BE2C (cell line): ENCODE measurements around the gene STKLD1.

Experiments
- DNase-seq: peaks from one replicate; pipeline ENCODE4 v3.0.0-alpha.2; 2020
- H3K27me3 ChIP-seq: fragments of 250-450 bp; sonication (Bioruptor Pico); 2 replicates; pipeline ENCODE4 v1.5.1; 2020; ENCODE audit warnings: mild to moderate bottlenecking
- H3K36me3 ChIP-seq: fragments of 250-450 bp; sonication (Bioruptor Pico); 2 replicates; pipeline ENCODE4 v1.5.1; 2020; ENCODE audit warnings: mild to moderate bottlenecking
- H3K4me1 ChIP-seq: fragments of 250-450 bp; sonication (Bioruptor Pico); 2 replicates; pipeline ENCODE4 v1.5.1; 2020
- H3K4me3 ChIP-seq: 2 replicates; pipeline ENCODE4 v1.5.1; 2011; ENCODE audit warnings: low read depth, low read length
- H3K9me3 ChIP-seq: fragments of 250-450 bp; sonication (Bioruptor Pico); 2 replicates; pipeline ENCODE4 v1.5.1; 2020
- CTCF ChIP-seq: IDR thresholded peaks from 2 replicates; pipeline ENCODE4 v1.5.1; 2012; ENCODE audit warnings: mild to moderate bottlenecking, low read depth, low read length

STKLD1 gene

GRCh38 chr9:133366435-133366834, 9.7 kb upstream of the STKLD1 start:
- Histone ChIP-seq H3K4me3 (no peak overlapping the region), H3K4me1 (peaks cover 25% of the 10 kb centered on the region), H3K9me3 (no peaks in the 10 kb centered on the region), H3K27me3 (no peaks in the 10 kb centered on the region), H3K36me3 (peaks cover 93% of the 10 kb centered on the region)
- TF ChIP-seq CTCF, result no peak
- DNase-seq, result no peak

DNA sequence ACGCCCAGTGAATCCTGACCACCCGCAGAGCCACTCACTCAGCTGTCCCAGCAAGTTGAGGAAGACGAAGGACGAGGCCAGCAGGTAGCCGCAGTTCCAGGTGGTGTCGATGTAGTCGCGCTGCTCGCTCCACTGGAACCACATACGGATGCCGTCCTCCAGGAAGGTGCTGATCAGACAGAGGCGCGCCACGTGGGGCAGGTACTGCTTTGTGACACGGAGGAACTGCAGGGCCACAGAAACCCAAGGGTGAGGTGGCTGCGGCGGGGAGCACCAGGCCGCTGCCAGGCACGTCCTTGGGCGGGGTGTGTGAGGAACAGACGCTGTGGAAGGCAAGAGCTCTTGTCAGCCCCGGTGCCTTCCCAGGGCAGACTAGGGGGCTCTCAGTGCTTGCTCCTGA, 8.9 kb upstream of the STKLD1 start:
- peaks cover 93% of the 10 kb centered on the region for H3K36me3 ChIP-seq
- no peak overlapping the region for H3K4me3 ChIP-seq
- H3K9me3 ChIP-seq, result no peaks in the 10 kb centered on the region
- H3K4me1 ChIP-seq, result peaks cover 25% of the 10 kb centered on the region
- no peak for TF ChIP-seq CTCF
- no peaks in the 10 kb centered on the region for H3K27me3 ChIP-seq
- DNase-seq, result no peak

DNA sequence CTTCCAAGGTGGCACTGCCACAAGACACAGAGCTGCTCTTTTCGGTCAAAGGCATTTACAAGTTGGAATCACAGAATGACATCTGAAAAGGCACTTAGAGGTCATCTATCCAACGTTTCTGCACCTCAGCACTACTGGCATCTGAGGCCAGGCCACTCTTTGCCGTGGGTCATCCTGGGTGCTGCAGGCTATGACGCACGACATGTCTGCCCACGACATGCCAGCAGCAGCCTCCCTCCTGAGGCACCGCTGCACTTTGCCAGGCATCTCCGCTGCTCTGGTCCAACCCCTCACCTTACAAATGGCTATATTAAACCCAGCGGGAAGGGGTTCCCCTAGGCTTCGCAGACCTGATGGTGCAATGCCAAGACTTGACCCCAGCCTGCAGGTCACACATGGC, 8.4 kb upstream of the STKLD1 start:
- Histone ChIP-seq H3K4me1 (peaks cover 25% of the 10 kb centered on the region), H3K9me3 (no peaks in the 10 kb centered on the region), H3K27me3 (no peaks in the 10 kb centered on the region), H3K4me3 (no peak overlapping the region), H3K36me3 (peaks cover 93% of the 10 kb centered on the region)
- no peak for TF ChIP-seq CTCF
- no peak for DNase-seq

- peaks cover 25% of the 10 kb centered on the region for H3K4me1 ChIP-seq
- TF ChIP-seq CTCF, result no peak
- peak; percentile 79 for DNase-seq
Observed at GRCh38 chr9:133368249-133368881, 7.8 kb upstream of the STKLD1 start.

GRCh38 chr9:133369422-133369821, 6.7 kb upstream of the STKLD1 start:
- H3K36me3 ChIP-seq, result peaks cover 86% of the 10 kb centered on the region
- H3K27me3 ChIP-seq, result no peaks in the 10 kb centered on the region
- no peaks in the 10 kb centered on the region for H3K9me3 ChIP-seq
- no peak overlapping the region for H3K4me3 ChIP-seq
- TF ChIP-seq CTCF, result no peak
- no peak for DNase-seq
- peaks cover 25% of the 10 kb centered on the region for H3K4me1 ChIP-seq

More at GRCh38 chr9:133368249-133368881, 7.8 kb upstream of the STKLD1 start:
- H3K27me3 ChIP-seq, result no peaks in the 10 kb centered on the region
- peaks cover 93% of the 10 kb centered on the region for H3K36me3 ChIP-seq
- no peak overlapping the region; the same call in 1 of the 2 replicates for H3K4me3 ChIP-seq
- H3K9me3 ChIP-seq, result no peaks in the 10 kb centered on the region

DNA sequence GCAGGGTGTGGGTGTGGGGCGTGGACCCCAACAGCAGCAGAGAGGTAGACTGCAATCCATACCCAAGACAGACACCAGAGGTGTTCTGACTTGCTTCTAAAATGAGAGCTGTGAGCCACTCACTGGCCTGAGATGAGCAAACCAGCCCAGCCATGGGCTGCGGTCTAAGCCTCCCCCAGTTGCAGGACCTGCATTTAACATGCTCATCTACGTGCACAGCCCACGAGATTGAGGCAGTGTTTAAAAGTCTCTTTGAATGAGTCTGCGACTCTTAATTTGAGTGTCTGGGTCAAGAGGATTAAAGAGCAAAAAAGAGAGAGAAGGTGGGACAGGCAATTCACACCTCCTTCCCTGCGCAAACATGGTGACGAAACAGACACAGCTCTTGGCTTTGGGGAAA, 6.2 kb upstream of the STKLD1 start:
- peaks cover 25% of the 10 kb centered on the region for H3K4me1 ChIP-seq
- no peaks in the 10 kb centered on the region for H3K9me3 ChIP-seq
- H3K4me3 ChIP-seq, result no peak overlapping the region
- peaks cover 83% of the 10 kb centered on the region for H3K36me3 ChIP-seq
- TF ChIP-seq CTCF, result no peak
- no peaks in the 10 kb centered on the region for H3K27me3 ChIP-seq
- no peak for DNase-seq
